Measurements from ENCODE around the gene IRF4.

Gene IRF4

GRCh38 chr6:353642-354614 is 37.6 kb upstream of the IRF4 start:
- FAIRE-seq, result no peak

- FAIRE-seq, result no peak
These were observed 36.8 kb upstream of the IRF4 start for GRCh38 chr6:354631-355280.

- FAIRE-seq, result no peak
These were observed 36.0 kb upstream of the IRF4 start for GRCh38 chr6:355373-356208.

- FAIRE-seq, result no peak
These were observed 34.7 kb upstream of the IRF4 start for GRCh38 chr6:356828-357251.

GRCh38 chr6:357261-357790 is 34.2 kb upstream of the IRF4 start:
- FAIRE-seq, result no peak

- FAIRE-seq, result no peak
These were observed 33.7 kb upstream of the IRF4 start for GRCh38 chr6:357791-358341.

GRCh38 chr6:358432-358831 is 33.1 kb upstream of the IRF4 start:
- FAIRE-seq, result no peak

GRCh38 chr6:358847-359246 is 32.7 kb upstream of the IRF4 start:
- FAIRE-seq, result no peak

- FAIRE-seq, result no peak
These were observed 32.1 kb upstream of the IRF4 start for GRCh38 chr6:359261-360035.

GRCh38 chr6:360349-360748 is 31.2 kb upstream of the IRF4 start:
- no peak for FAIRE-seq

- no peak for FAIRE-seq
These were observed 30.7 kb upstream of the IRF4 start for GRCh38 chr6:360764-361373.

GRCh38 chr6:361411-362132 is 30.0 kb upstream of the IRF4 start:
- no peak for FAIRE-seq

- no peak for FAIRE-seq
These were observed 29.2 kb upstream of the IRF4 start for GRCh38 chr6:362231-362923.

- FAIRE-seq, result no peak
These were observed 28.7 kb upstream of the IRF4 start for GRCh38 chr6:362924-363249.

GRCh38 chr6:363291-363690 is 28.3 kb upstream of the IRF4 start:
- FAIRE-seq, result no peak

- no peak for FAIRE-seq
These were observed 27.6 kb upstream of the IRF4 start for GRCh38 chr6:363909-364308.

GRCh38 chr6:364609-365540 is 26.7 kb upstream of the IRF4 start:
- FAIRE-seq, result no peak

- FAIRE-seq, result no peak
These were observed 25.7 kb upstream of the IRF4 start for GRCh38 chr6:365835-366234.

All from islet of Langerhans (tissue), 1 donor.